HG03025 (cell line): Measurements from ENCODE around the gene HVCN1.
A peak's percentile ranks its signal among the peaks of the same experiment; 100 is the strongest.
"Not testable (repeated sequence)": the region's sequence is repeated elsewhere in the genome, so short reads cannot be mapped to it uniquely, and the experiment has no call there.

ENCODE experiments used
- ATAC-seq: cut with Tn5 transposase; IDR thresholded peaks from one replicate; pipeline ENCODE4 v1.9.1; 2021; ENCODE audit warnings: mild to moderate bottlenecking, moderate library complexity; ENCODE audit not compliant: unreplicated experiment, low FRiP score

HVCN1 gene

GRCh38 chr12:110688446-110689280, at the start of gene HVCN1:
HVCN1 (minus strand) TSS chr12:110689115; CDS start chr12:110683245, 5,870 bp downstream.
- peak; percentile 14 for ATAC-seq

- no peak for ATAC-seq
These were observed 48.6 kb upstream of the HVCN1 start for GRCh38 chr12:110737532-110737931.

- ATAC-seq: not testable (repeated sequence)
These were observed 48.1 kb upstream of the HVCN1 start for GRCh38 chr12:110737016-110737415.

- ATAC-seq: no peak
These were observed 45.0 kb upstream of the HVCN1 start for GRCh38 chr12:110733900-110734299.

GRCh38 chr12:110733089-110733715, 44.3 kb upstream of the HVCN1 start:
- no peak for ATAC-seq

GRCh38 chr12:110732572-110732971, 43.7 kb upstream of the HVCN1 start:
- ATAC-seq: no peak

- ATAC-seq: no peak
These were observed 42.6 kb upstream of the HVCN1 start for GRCh38 chr12:110731479-110731878.

GRCh38 chr12:110728628-110729027, 39.7 kb upstream of the HVCN1 start:
- ATAC-seq: no peak

- no peak for ATAC-seq
These were observed 37.9 kb upstream of the HVCN1 start for GRCh38 chr12:110726708-110727369.

- no peak for ATAC-seq
These were observed 37.1 kb upstream of the HVCN1 start for GRCh38 chr12:110726028-110726427.

GRCh38 chr12:110725267-110725666, 36.4 kb upstream of the HVCN1 start:
- ATAC-seq: no peak

GRCh38 chr12:110722892-110723291, 34.0 kb upstream of the HVCN1 start:
- not testable (repeated sequence) for ATAC-seq

- ATAC-seq: no peak
These were observed 32.7 kb upstream of the HVCN1 start for GRCh38 chr12:110721570-110721969.

- no peak for ATAC-seq
These were observed 31.6 kb upstream of the HVCN1 start for GRCh38 chr12:110720516-110720915.

GRCh38 chr12:110718222-110718908, 29.4 kb upstream of the HVCN1 start:
- no peak for ATAC-seq

GRCh38 chr12:110717037-110717436, 28.1 kb upstream of the HVCN1 start:
- ATAC-seq: no peak

- no peak for ATAC-seq
These were observed 20.0 kb upstream of the HVCN1 start for GRCh38 chr12:110708917-110709316.

GRCh38 chr12:110705309-110705708, 16.4 kb upstream of the HVCN1 start:
- no peak for ATAC-seq

- no peak for ATAC-seq
These were observed 15.8 kb upstream of the HVCN1 start for GRCh38 chr12:110704750-110705149.

- ATAC-seq: no peak
These were observed 15.3 kb upstream of the HVCN1 start for GRCh38 chr12:110704231-110704630.

GRCh38 chr12:110702081-110702480, 13.2 kb upstream of the HVCN1 start:
- ATAC-seq: no peak
